ENCODE data around the gene MYO5B. TPM values are rescaled to one million over a fixed set of nuclear protein-coding genes. Genes with fewer than 3 reads are reported as not detected.

MYO5B gene
- total RNA-seq, 1 donor from 2014 or later, result 6.7 TPM

- Histone ChIP-seq H4K20me1 (ENCODE audit: low read depth) (no peaks in the 10 kb centered on the region), H2AFZ (replicated peaks) (no peak overlapping the region), H3K27me3 (no peaks in the 10 kb centered on the region), H3F3A (ENCODE audit: low read depth) (no peaks in the 10 kb centered on the region), H3K79me2 (ENCODE audit: low read depth) (no peaks in the 10 kb centered on the region), H3K4me2 (no peak overlapping the region), H3K36me3 (no peaks in the 10 kb centered on the region), H3K9ac (no peak overlapping the region), H3K4me3 (no peak overlapping the region), H3K27ac (no peak overlapping the region), H3K9me3 (ENCODE audit: low read depth) (no peaks in the 10 kb centered on the region), H3K4me1 (no peaks in the 10 kb centered on the region)
- DNase-seq (ENCODE audit: low spot score), result no peak
- Mint-ChIP-seq H3K27me3 (ENCODE audit: insufficient read depth, low read depth) (no peaks in the 10 kb centered on the region), H3K9me3 (no peaks in the 10 kb centered on the region), H3K4me1 (no peaks in the 10 kb centered on the region), H3K4me3 (no peak overlapping the region), H3K36me3 (no peaks in the 10 kb centered on the region), H3K27ac (no peak overlapping the region)
- TF ChIP-seq CTCF (IDR thresholded peaks at IDR 0.05), result no peak
- TF ChIP-seq EZH2 (IDR thresholded peaks at IDR 0.05), result no peak
- TF ChIP-seq EZH2phosphoT487 (IDR thresholded peaks at IDR 0.05), result no peak
These were observed 118.7 kb downstream of the MYO5B start for GRCh38 chr18:50076277-50076676.

GRCh38 chr18:50075772-50076171 lies 119.2 kb downstream of the MYO5B start:
- Mint-ChIP-seq H3K27ac (no peak overlapping the region), H3K27me3 (ENCODE audit: insufficient read depth, low read depth) (no peaks in the 10 kb centered on the region), H3K4me3 (no peak overlapping the region), H3K4me1 (no peaks in the 10 kb centered on the region), H3K9me3 (no peaks in the 10 kb centered on the region), H3K36me3 (no peaks in the 10 kb centered on the region)
- Histone ChIP-seq H3K27ac (no peak overlapping the region), H3K9me3 (ENCODE audit: low read depth) (no peaks in the 10 kb centered on the region), H3K9ac (no peak overlapping the region), H3K36me3 (no peaks in the 10 kb centered on the region), H2AFZ (replicated peaks) (no peak overlapping the region), H3K4me2 (no peak overlapping the region), H4K20me1 (ENCODE audit: low read depth) (no peaks in the 10 kb centered on the region), H3F3A (ENCODE audit: low read depth) (no peaks in the 10 kb centered on the region), H3K79me2 (ENCODE audit: low read depth) (no peaks in the 10 kb centered on the region), H3K27me3 (no peaks in the 10 kb centered on the region), H3K4me3 (no peak overlapping the region), H3K4me1 (no peaks in the 10 kb centered on the region)
- no peak for DNase-seq (ENCODE audit: low spot score)
- TF ChIP-seq EZH2 (IDR thresholded peaks at IDR 0.05) (no peak), EZH2phosphoT487 (IDR thresholded peaks at IDR 0.05) (no peak), CTCF (IDR thresholded peaks at IDR 0.05) (no peak)

- Histone ChIP-seq H3K36me3 (no peaks in the 10 kb centered on the region), H3K9ac (no peak overlapping the region), H3K4me3 (no peak overlapping the region), H3K9me3 (ENCODE audit: low read depth) (no peaks in the 10 kb centered on the region), H3K27ac (no peak overlapping the region), H3F3A (ENCODE audit: low read depth) (no peaks in the 10 kb centered on the region), H2AFZ (replicated peaks) (no peak overlapping the region), H3K4me1 (no peaks in the 10 kb centered on the region), H4K20me1 (ENCODE audit: low read depth) (no peaks in the 10 kb centered on the region), H3K4me2 (no peak overlapping the region), H3K27me3 (no peaks in the 10 kb centered on the region), H3K79me2 (ENCODE audit: low read depth) (no peaks in the 10 kb centered on the region)
- H3K4me3 Mint-ChIP-seq, result no peak overlapping the region
- no peak for DNase-seq (ENCODE audit: low spot score)
- H3K36me3 Mint-ChIP-seq, result no peaks in the 10 kb centered on the region
- no peaks in the 10 kb centered on the region for H3K9me3 Mint-ChIP-seq
- H3K4me1 Mint-ChIP-seq, result no peaks in the 10 kb centered on the region
- H3K27me3 Mint-ChIP-seq (ENCODE audit: insufficient read depth, low read depth), result no peaks in the 10 kb centered on the region
- no peak overlapping the region for H3K27ac Mint-ChIP-seq
- TF ChIP-seq CTCF (IDR thresholded peaks at IDR 0.05) (no peak), EZH2 (IDR thresholded peaks at IDR 0.05) (no peak), EZH2phosphoT487 (IDR thresholded peaks at IDR 0.05) (no peak)
These were observed 120.5 kb downstream of the MYO5B start for GRCh38 chr18:50074404-50074803.
